H9 (cell line): Measurements from ENCODE around the gene C6orf136. TPM values are rescaled to one million over a fixed set of nuclear protein-coding genes. Genes with fewer than 3 reads are reported as not detected.

Source experiments
- DNase-seq: peaks from one replicate; pipeline ENCODE4 v3.0.0-alpha.2; 2017
- H2AFZ ChIP-seq: one replicate; pipeline ENCODE4 v1.6.1; 2013; ENCODE audit warnings: mild to moderate bottlenecking, low read length, control low read depth, moderate library complexity
- H2AK5ac ChIP-seq: 2 replicates; pipeline ENCODE4 v1.6.1; 2013; ENCODE audit warnings: low read length, control low read depth, mixed read lengths; ENCODE audit not compliant: insufficient read length
- H2BK120ac ChIP-seq: one replicate; pipeline ENCODE4 v1.6.1; 2013; ENCODE audit warnings: low read depth, mild to moderate bottlenecking, low read length, control low read depth, inconsistent platforms; ENCODE audit not compliant: poor library complexity, severe bottlenecking
- H2BK12ac ChIP-seq: 2 replicates; pipeline ENCODE4 v1.6.1; 2013; ENCODE audit warnings: low read length, control low read depth, mixed read lengths, low read depth; ENCODE audit not compliant: insufficient read length
- H2BK15ac ChIP-seq: 2 replicates; pipeline ENCODE4 v1.6.1; 2013; ENCODE audit warnings: low read depth, low read length, control low read depth
- H2BK20ac ChIP-seq: one replicate; pipeline ENCODE4 v1.6.1; 2013; ENCODE audit warnings: low read depth, mild to moderate bottlenecking, low read length, control low read depth, inconsistent platforms; ENCODE audit not compliant: poor library complexity, severe bottlenecking
- H2BK5ac ChIP-seq: 2 replicates; pipeline ENCODE4 v1.6.1; 2013; ENCODE audit warnings: low read length, control low read depth, mixed read lengths; ENCODE audit not compliant: insufficient read length
- H3K14ac ChIP-seq: 2 replicates; pipeline ENCODE4 v1.6.1; 2013; ENCODE audit warnings: low read length, control low read depth; ENCODE audit not compliant: insufficient read depth
- H3K18ac ChIP-seq: 2 replicates; pipeline ENCODE4 v1.6.1; 2013; ENCODE audit warnings: low read depth, mild to moderate bottlenecking, mixed read lengths, low read length, control low read depth; ENCODE audit not compliant: insufficient read length
- H3K23ac ChIP-seq: 2 replicates; pipeline ENCODE4 v1.6.1; 2013; ENCODE audit warnings: low read length, control low read depth, mixed read lengths, low read depth; ENCODE audit not compliant: insufficient read length
- H3K23me2 ChIP-seq: 2 replicates; pipeline ENCODE4 v1.6.1; 2013; ENCODE audit warnings: low read depth, mild to moderate bottlenecking, mixed read lengths, low read length, control low read depth; ENCODE audit not compliant: insufficient read length, poor library complexity, severe bottlenecking
- H3K27ac ChIP-seq: 2 replicates; pipeline ENCODE4 v1.5.1; 2013; ENCODE audit warnings: low read length, control low read depth, mixed read lengths, low read depth; ENCODE audit not compliant: insufficient read length
- H3K27me3 ChIP-seq: 2 replicates; pipeline ENCODE4 v1.6.1; 2013; ENCODE audit warnings: low read length, control low read depth, inconsistent platforms; ENCODE audit not compliant: insufficient read depth
- H3K4ac ChIP-seq: 2 replicates; pipeline ENCODE4 v1.6.1; 2013; ENCODE audit warnings: low read depth, mild to moderate bottlenecking, control low read depth, inconsistent platforms, low read length, moderate library complexity
- H3K4me1 ChIP-seq: 2 replicates; pipeline ENCODE4 v1.6.1; 2013; ENCODE audit warnings: low read length, control low read depth, inconsistent platforms; ENCODE audit not compliant: insufficient read depth
- H3K4me2 ChIP-seq: 2 replicates; pipeline ENCODE4 v1.6.1; 2013; ENCODE audit warnings: low read length, control low read depth, mixed read lengths; ENCODE audit not compliant: insufficient read length, insufficient read depth
- H3K56ac ChIP-seq: 2 replicates; pipeline ENCODE4 v1.6.1; 2013; ENCODE audit warnings: low read depth, mild to moderate bottlenecking, mixed read lengths, low read length, control low read depth; ENCODE audit not compliant: insufficient read length
- H3K79me1 ChIP-seq: 2 replicates; pipeline ENCODE4 v1.6.1; 2013; ENCODE audit warnings: low read depth, mild to moderate bottlenecking, moderate library complexity, low read length, control low read depth, inconsistent platforms; ENCODE audit not compliant: insufficient read depth, poor library complexity, severe bottlenecking
- H3K79me2 ChIP-seq: 2 replicates; pipeline ENCODE4 v1.6.1; 2013; ENCODE audit warnings: low read length, control low read depth, inconsistent platforms; ENCODE audit not compliant: insufficient read depth
- H3K9ac ChIP-seq: 2 replicates; pipeline ENCODE4 v1.6.1; 2013; ENCODE audit warnings: low read length, control low read depth, mixed read lengths; ENCODE audit not compliant: insufficient read length; ENCODE audit errors: extremely low read depth
- H3K9me3 ChIP-seq: one replicate; pipeline ENCODE4 v1.6.1; 2013; ENCODE audit warnings: low read depth, low read length, inconsistent platforms; ENCODE audit not compliant: control insufficient read depth
- H3T11ph ChIP-seq: one replicate; pipeline ENCODE4 v1.6.1; 2013; ENCODE audit warnings: mild to moderate bottlenecking, low read length, control low read depth, inconsistent platforms
- H4K20me1 ChIP-seq: one replicate; pipeline ENCODE4 v1.6.1; 2013; ENCODE audit not compliant: control insufficient read depth, insufficient read length, insufficient read depth
- H4K5ac ChIP-seq: 2 replicates; pipeline ENCODE4 v1.6.1; 2013; ENCODE audit warnings: low read depth, mild to moderate bottlenecking, mixed read lengths, low read length, control low read depth; ENCODE audit not compliant: insufficient read length
- H4K8ac ChIP-seq: replicated peaks from 2 replicates; pipeline ENCODE4 v1.6.1; 2013; ENCODE audit warnings: low read length, control low read depth, mixed read lengths, low read depth; ENCODE audit not compliant: insufficient read length
- H4K91ac ChIP-seq: 2 replicates; pipeline ENCODE4 v1.6.1; 2013; ENCODE audit warnings: low read depth, mild to moderate bottlenecking, moderate library complexity, mixed read lengths, low read length, control low read depth; ENCODE audit not compliant: insufficient read length
- H3K27ac Mint-ChIP-seq, 3 experiments: 2 replicates in 2 of 3; 3 replicates in 1 of 3; pipeline ENCODE4 v1.8.0; 2020 to 2021; ENCODE audit warnings: mixed read lengths in 3 of 3, mild to moderate bottlenecking in 1 of 3, moderate library complexity in 1 of 3
- H3K27me3 Mint-ChIP-seq: 2 replicates; pipeline ENCODE4 v1.8.0; 2021; ENCODE audit warnings: low read depth, mild to moderate bottlenecking, moderate library complexity, mixed read lengths
- H3K36me3 Mint-ChIP-seq, 3 experiments: 2 replicates in 2 of 3; 3 replicates in 1 of 3; pipeline ENCODE4 v1.8.0; 2020 to 2021; ENCODE audit warnings: low read depth in 3 of 3, mixed read lengths in 3 of 3; ENCODE audit not compliant: insufficient read depth in 1 of 3
- H3K4me1 Mint-ChIP-seq, 2 experiments: 2 replicates each; pipeline ENCODE4 v1.8.0; 2020; ENCODE audit warnings: mixed read lengths in 2 of 2
- H3K4me3 Mint-ChIP-seq, 2 experiments: 2 replicates in 1 of 2; 3 replicates in 1 of 2; pipeline ENCODE4 v1.8.0; 2020 to 2021; ENCODE audit warnings: mild to moderate bottlenecking in 2 of 2, mixed read lengths in 2 of 2, moderate library complexity in 1 of 2
- H3K9me3 Mint-ChIP-seq, 2 experiments: 2 replicates in 1 of 2; 3 replicates in 1 of 2; pipeline ENCODE4 v1.8.0; 2020; ENCODE audit warnings: mild to moderate bottlenecking in 2 of 2, mixed read lengths in 2 of 2, moderate library complexity in 1 of 2
- CTCF ChIP-seq: fragments of 200-600 bp; sonication (generic); conservative IDR thresholded peaks from 3 replicates; pipeline ENCODE4 v1.8.0; 2021; ENCODE audit warnings: antibody characterized with exemption, mild to moderate bottlenecking
- WGBS: extraction: QIAGEN DNeasy Blood & Tissue Kit; methylation state at CpG from one replicate; pipeline ENCODE4 v1.1.7; 2013; ENCODE audit warnings: missing lambda C conversion rate, low lambda C conversion rate, mixed read lengths; ENCODE audit not compliant: insufficient read length; ENCODE audit errors: extremely low coverage; 5-methylcytosine and 5-hydroxymethylcytosine counted together
- total RNA-seq: library from RNA; stranded (reverse); gene quantifications from 2 replicates; pipeline ENCODE4 v1.2.1, GENCODE V29; 2021

The C6orf136 gene
- total RNA-seq, 1 experiment from 2014 or later: 22.2 TPM

- H2BK15ac ChIP-seq: no peak overlapping the region
- peaks cover 28 to 88% (median 70%) of the 10 kb centered on the region in 3 experiments; a peak in 6 of 7 replicates for H3K36me3 Mint-ChIP-seq
These were observed 9.6 kb downstream of the C6orf136 start for GRCh38 chr6:30656513-30656912.

More at GRCh38 chr6:30656513-30656912, 9.6 kb downstream of the C6orf136 start:
- no peak overlapping the region for H2BK120ac ChIP-seq
- H3K14ac ChIP-seq: no peak overlapping the region
- no peaks in the 10 kb centered on the region for H3K27me3 ChIP-seq
- no peak overlapping the region for H3K18ac ChIP-seq
- H4K8ac ChIP-seq: no peak overlapping the region
- Mint-ChIP-seq H3K27ac (no peak overlapping the region), H3K9me3 (no peaks in the 10 kb centered on the region), H3K27me3 (no peaks in the 10 kb centered on the region), H3K4me1 (no peaks in the 10 kb centered on the region), H3K4me3 (no peak overlapping the region)
- H3K9me3 ChIP-seq: no peaks in the 10 kb centered on the region
- H3K9ac ChIP-seq: no peak overlapping the region
- H3T11ph ChIP-seq: no peak overlapping the region
- H4K91ac ChIP-seq: no peak overlapping the region
- no peaks in the 10 kb centered on the region for H3K23me2 ChIP-seq
- no peaks in the 10 kb centered on the region for H4K20me1 ChIP-seq
- H2AFZ ChIP-seq: no peak overlapping the region
- no peaks in the 10 kb centered on the region for H3K79me2 ChIP-seq
- H2AK5ac ChIP-seq: no peak overlapping the region
- H3K23ac ChIP-seq: no peak overlapping the region
- TF ChIP-seq CTCF: no peak
- H2BK5ac ChIP-seq: no peak overlapping the region
- no peak overlapping the region for H3K4ac ChIP-seq
- DNase-seq: no peak
- H4K5ac ChIP-seq: no peak overlapping the region
- WGBS: no CpG with 5 or more reads among the region's 7 CpGs
- no peak overlapping the region for H3K27ac ChIP-seq
- no peak overlapping the region for H2BK20ac ChIP-seq
- no peaks in the 10 kb centered on the region for H3K79me1 ChIP-seq
- H3K4me2 ChIP-seq: no peak overlapping the region
- H3K56ac ChIP-seq: no peak overlapping the region
- H3K4me1 ChIP-seq: no peaks in the 10 kb centered on the region
- no peak overlapping the region for H2BK12ac ChIP-seq
